GM04504 (cell line): ENCODE measurements around the gene EEF1AKMT4.
"Not testable (repeated sequence)": the region's sequence is repeated elsewhere in the genome, so short reads cannot be mapped to it uniquely, and the experiment has no call there.

Source experiments
- DNase-seq: peaks from one replicate; pipeline ENCODE4 v3.0.0-alpha.2; 2012; ENCODE audit warnings: low read depth

The EEF1AKMT4 gene

DNA sequence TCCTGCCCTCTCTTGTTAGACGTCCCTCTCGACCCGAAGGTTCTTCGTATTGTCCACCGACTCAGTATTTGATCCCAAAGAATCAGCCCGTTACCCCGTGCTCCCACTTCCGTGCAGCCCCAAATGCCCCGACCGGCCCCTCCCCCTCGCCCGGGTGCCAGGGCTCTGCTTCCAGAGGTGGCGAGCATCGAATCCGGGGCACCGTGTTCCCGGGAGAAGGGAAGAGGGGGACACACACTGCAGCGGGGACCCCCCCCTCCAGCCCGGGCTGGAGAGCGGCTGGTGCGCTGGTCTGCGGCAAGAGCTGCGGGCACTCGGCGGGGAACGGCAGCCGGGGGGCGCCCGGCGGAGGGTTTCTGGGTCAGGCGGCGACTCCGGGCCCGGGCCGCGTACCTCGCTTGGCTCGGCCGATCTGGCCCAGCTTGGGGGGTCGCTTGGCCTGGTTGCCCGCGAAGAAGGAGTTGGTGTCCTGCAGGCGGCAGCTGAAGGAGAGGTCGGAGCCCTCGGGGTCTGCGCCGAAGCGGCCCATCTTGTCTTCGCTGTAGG is 11.3 kb downstream of the EEF1AKMT4 start:
- DNase-seq, result no peak

GRCh38 chr3:184261270-184261853 is 11.9 kb downstream of the EEF1AKMT4 start, which contains the start of gene CAMK2N2:
Gene CAMK2N2, minus strand, starts transcription at chr3:184261553. Its CDS starts 268 bp downstream, at chr3:184261285.
- no peak for DNase-seq

DNA sequence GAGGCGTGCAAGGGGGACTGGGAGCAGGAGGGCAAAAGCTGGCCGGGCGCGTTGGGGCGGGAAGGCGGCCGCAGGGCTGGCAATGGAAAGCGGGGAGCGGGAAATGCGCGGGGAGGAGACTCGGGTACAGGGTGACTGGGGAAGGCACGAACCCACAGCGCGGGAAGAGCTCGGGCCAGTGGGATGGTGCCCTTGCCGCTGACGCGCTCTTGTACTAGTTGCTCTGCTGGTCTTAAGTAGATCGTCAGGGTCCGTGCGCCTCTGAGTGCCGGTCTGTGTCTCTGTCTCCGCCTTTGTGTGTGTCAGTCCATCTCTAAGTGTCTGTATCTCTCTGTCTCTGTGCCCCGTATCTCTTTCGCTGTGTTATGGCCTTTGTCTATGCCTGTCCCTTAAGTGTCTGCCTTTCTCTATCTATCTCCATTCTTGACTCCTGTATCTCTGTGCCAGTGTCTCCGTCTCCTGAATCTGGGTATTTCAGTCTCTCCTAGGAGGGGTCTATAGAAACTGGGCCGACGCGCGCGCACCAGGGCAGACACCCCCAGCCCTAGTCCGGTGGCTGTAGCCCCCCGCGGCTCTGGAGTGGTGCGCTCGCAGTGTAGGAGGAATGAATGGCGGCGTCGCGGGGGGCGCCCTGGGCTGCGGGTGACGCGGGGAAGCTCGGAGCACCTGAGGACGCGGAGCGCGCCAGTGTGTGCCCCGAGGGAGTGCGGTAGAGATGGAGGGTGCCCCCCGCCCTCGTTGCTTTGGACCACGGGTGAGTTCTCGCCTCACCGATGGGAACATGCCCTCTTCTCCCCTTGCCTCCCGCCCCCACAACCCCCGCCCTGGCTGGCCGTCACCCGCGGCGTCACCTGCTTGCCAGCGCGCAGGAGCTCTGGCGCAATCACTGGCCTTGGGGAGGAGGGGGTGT is 12.6 kb downstream of the EEF1AKMT4 start:
- no peak for DNase-seq

DNA sequence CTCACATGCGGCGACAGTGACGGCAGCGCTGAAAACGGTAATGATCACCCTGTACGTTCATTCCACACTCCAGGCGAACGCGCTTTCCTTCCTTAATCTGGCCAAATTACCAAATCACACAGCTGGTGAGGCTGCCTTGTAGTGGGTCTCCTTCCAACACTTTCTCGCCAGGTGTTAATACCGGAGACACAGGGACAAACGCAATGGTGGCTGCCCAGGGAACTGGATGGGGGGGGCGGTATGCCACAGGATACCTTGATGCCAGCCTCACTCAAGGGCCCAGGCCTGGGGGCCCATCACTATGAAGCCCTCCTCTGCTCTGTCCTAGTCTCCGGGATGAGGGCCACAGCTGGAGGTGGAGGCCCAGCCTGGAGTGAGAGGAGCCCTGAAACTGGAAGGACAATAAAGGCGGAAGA is 13.3 kb downstream of the EEF1AKMT4 start:
- DNase-seq, result no peak

DNA sequence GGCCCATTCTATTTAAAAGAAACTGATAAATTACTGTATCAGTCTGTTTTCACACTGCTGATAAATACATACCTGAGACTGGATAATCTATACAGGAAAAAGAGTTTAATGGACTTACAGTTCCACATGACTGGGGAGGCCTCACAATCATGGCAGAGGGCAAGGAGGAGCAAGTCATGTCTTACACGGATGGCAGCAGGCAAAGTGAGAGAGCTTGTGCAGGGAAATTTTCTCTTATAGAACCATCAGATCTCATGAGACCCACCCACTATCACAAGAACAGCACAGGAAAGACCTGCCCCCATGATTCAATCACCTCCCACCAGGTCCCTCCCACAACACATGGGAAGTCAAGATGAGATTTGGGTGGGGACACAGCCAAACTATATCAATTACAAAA is 17.8 kb downstream of the EEF1AKMT4 start:
- not testable (repeated sequence) for DNase-seq

GRCh38 chr3:184272269-184272668 is 22.8 kb downstream of the EEF1AKMT4 start:
- no peak for DNase-seq

DNA sequence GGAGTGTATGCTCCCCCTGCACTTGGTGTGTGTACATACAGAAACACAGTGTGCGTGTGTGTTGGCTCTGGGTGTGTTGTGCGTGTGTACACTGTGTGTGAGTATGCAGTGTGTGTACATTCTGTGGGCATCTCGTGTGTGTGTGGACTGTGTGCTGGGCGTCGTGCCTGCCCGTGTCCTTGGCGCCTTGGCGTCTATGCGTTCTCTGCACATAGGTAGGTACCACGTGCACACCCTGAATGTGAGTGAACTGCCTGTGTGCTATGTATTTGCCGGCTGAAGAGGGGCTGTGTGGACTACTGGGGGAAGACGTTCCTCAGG is 25.9 kb downstream of the EEF1AKMT4 start:
- no peak for DNase-seq

- DNase-seq, result no peak
Observed at GRCh38 chr3:184275961-184276910, 26.8 kb downstream of the EEF1AKMT4 start, which contains the start of gene ECE2. Gene ECE2, plus strand, starts transcription at chr3:184276022. Its CDS starts 132 bp downstream, at chr3:184276154.

DNA sequence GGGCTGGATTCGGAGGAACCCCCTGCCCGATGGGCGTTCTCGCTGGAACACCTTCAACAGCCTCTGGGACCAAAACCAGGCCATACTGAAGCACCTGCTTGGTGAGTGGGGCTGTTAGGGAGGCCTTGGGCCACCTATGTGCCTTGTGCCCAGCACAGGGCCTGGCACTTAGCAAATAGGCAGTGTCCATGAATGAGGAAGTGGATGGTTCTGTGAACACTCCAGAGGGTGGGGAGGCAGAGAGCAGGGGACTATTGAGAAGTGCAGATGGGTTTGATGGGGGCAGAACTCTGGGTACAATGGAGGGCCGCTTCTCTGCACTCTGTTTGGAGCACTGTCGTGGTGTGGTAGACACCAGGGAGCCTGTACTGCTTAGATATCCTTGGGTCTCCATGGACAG is 27.9 kb downstream of the EEF1AKMT4 start:
- no peak for DNase-seq

DNA sequence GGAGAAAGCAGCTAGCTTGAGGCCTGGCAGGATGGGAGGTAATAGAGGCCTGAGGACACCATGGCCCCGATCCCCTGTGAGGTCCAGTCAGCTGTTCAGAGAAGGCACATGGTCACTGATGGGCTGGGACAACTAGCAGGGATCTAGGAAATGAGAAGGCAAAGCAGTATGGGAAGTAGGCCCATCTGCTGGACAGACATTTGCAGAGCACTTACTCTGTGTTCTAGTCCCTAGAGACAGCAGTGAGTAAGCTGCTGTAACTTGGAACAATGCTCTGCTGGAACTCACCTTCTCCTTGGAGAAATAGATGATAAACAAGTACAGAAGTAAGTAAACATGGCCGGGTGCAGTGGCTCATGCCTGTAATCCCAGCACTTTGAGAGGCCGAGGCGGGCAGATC is 33.5 kb downstream of the EEF1AKMT4 start:
- no peak for DNase-seq

- no peak for DNase-seq
Observed at GRCh38 chr3:184283681-184284080, 34.2 kb downstream of the EEF1AKMT4 start.

DNA sequence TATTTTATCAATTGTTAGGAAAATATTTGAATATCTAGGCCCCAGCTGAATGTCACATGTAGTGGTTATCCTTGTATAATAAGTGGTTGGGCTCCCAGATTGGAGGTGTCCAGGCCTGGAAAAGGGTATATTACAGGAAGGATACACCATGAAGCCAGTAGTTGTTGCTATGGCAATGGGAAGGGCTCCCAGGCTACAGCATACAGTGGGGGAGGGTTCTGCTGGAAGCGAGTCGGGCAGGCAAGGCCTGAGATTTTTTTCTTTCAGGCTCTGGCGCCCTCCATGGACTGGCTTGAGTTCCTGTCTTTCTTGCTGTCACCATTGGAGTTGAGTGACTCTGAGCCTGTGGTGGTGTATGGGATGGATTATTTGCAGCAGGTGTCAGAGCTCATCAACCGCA is 35.2 kb downstream of the EEF1AKMT4 start:
- DNase-seq, result peak; percentile 57

- DNase-seq, result no peak
Observed at GRCh38 chr3:184289426-184289938, 40.0 kb downstream of the EEF1AKMT4 start.

DNA sequence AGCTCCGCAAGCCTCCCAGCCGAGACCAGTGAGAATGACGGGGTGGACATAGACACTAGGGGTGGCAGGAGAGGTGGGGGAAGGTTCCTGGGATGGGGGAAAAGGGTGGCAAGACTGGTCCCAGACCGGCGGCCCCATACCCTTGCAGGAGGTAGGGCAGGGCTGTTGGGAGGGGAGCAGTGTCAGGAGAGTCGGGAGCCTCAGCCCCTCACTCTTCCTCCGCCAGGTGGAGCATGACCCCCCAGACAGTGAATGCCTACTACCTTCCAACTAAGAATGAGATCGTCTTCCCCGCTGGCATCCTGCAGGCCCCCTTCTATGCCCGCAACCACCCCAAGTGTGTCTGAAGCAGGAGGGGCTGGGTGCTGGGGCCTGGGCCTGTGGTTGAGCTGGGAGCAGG is 40.9 kb downstream of the EEF1AKMT4 start:
- DNase-seq, result no peak

- DNase-seq, result no peak
Observed at GRCh38 chr3:184291044-184291737, 41.7 kb downstream of the EEF1AKMT4 start.

GRCh38 chr3:184291738-184292445 is 42.4 kb downstream of the EEF1AKMT4 start:
- DNase-seq, result no peak

DNA sequence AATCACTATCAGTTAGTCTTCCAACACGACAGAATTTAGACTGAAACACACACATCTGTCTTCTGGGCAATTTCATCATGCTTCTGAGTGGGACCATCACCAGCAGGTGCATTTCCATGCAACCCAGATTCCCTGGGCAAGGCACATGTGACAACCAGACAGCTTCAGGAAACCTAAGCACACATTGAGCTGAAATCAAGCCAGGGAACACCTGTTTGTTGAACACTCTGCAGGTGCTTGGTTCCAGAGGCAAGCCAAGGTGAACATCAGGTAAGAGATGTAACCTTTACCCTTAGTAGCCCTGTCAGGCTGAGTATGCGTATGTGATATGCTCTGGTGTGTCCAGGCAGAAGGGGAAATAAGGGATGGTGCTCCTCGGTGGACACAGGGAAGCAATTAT is 46.3 kb downstream of the EEF1AKMT4 start:
- no peak for DNase-seq

- no peak for DNase-seq
Observed at GRCh38 chr3:184296616-184297015, 47.1 kb downstream of the EEF1AKMT4 start.

DNA sequence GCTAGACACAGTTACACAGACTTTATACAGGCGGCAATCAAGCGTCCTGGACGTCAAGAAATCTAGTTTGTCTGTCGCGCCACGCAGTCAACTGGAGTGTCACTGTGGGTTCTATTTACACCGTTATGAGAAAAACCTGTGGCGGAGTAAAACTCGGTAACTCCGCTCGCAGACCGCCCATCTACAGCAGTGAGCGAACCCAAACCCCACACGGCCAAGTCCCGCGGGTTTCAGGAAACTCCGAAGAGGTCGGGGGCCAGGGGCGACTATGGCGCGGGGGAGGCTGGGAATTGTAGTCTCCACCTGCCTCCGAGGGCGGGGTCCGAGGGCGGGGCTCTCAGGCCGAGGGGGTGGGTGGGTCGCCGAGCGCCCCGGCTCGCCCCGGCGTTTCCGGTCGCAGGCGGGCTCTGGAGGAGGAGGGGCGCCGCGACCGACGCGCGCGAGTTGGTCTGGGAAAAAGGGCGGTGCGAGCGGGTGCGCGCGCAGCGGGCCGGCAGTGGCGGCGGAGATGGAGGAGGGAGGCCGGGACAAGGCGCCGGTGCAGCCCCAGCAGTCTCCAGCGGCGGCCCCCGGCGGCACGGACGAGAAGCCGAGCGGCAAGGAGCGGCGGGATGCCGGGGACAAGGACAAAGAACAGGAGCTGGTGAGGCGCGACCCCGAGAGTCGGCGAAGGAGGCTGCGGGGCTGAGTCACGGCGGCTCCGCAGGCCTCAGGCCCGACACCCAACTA is 49.5 kb downstream of the EEF1AKMT4 start, which contains the start of gene PSMD2:
TSS of gene PSMD2 (plus strand) at position 483 of the 729 bp plus-strand sequence. CDS start at position 509, 26 bp downstream.
- DNase-seq, result peak; percentile 93
